Neural progenitor cell (in vitro differentiated cells): ENCODE data around the gene MUC5AC. TPM values are rescaled to one million over a fixed set of nuclear protein-coding genes. Genes with fewer than 3 reads are reported as not detected.

Source experiments
- DNase-seq: peaks from one replicate; pipeline ENCODE4 v3.0.0-alpha.2; 2016; ENCODE audit warnings: low spot score
- H2AFZ ChIP-seq: fragments of 200-600 bp; sonication (generic); replicated peaks from 2 replicates; pipeline ENCODE4 v1.6.1; 2016; ENCODE audit warnings: antibody characterized with exemption
- H3F3A ChIP-seq: fragments of 200-600 bp; sonication (generic); 2 replicates; pipeline ENCODE4 v1.6.1; 2016; ENCODE audit warnings: antibody characterized with exemption, low read depth
- H3K27ac ChIP-seq: fragments of 200-600 bp; sonication (generic); 2 replicates; pipeline ENCODE4 v1.5.1; 2016; ENCODE audit warnings: mild to moderate bottlenecking
- H3K27me3 ChIP-seq: fragments of 200-600 bp; sonication (generic); 2 replicates; pipeline ENCODE4 v1.6.1; 2016; ENCODE audit warnings: mild to moderate bottlenecking, moderate library complexity
- H3K36me3 ChIP-seq: fragments of 200-600 bp; sonication (generic); 2 replicates; pipeline ENCODE4 v1.5.1; 2016
- H3K4me1 ChIP-seq: fragments of 200-600 bp; sonication (generic); 2 replicates; pipeline ENCODE4 v1.6.1; 2016; ENCODE audit warnings: mixed run types
- H3K4me2 ChIP-seq: fragments of 200-600 bp; sonication (generic); 2 replicates; pipeline ENCODE4 v1.6.1; 2016
- H3K4me3 ChIP-seq: fragments of 200-600 bp; sonication (generic); 2 replicates; pipeline ENCODE4 v1.5.1; 2016
- H3K79me2 ChIP-seq: fragments of 200-600 bp; sonication (generic); 2 replicates; pipeline ENCODE4 v1.6.1; 2016; ENCODE audit warnings: low read depth
- H3K9ac ChIP-seq: fragments of 200-600 bp; sonication (generic); 2 replicates; pipeline ENCODE4 v1.6.1; 2016
- H3K9me3 ChIP-seq: fragments of 200-600 bp; sonication (generic); 2 replicates; pipeline ENCODE4 v1.5.1; 2016; ENCODE audit warnings: low read depth
- H4K20me1 ChIP-seq: fragments of 200-600 bp; sonication (generic); 2 replicates; pipeline ENCODE4 v1.6.1; 2016; ENCODE audit warnings: low read depth
- H3K27ac Mint-ChIP-seq: 3 replicates; pipeline ENCODE4 v1.8.0; 2021; ENCODE audit warnings: mixed read lengths
- H3K27me3 Mint-ChIP-seq: 2 replicates; pipeline ENCODE4 v1.8.0; 2022; ENCODE audit warnings: low read depth, mild to moderate bottlenecking, inconsistent platforms, moderate library complexity, mixed read lengths; ENCODE audit not compliant: insufficient read depth
- H3K36me3 Mint-ChIP-seq: 3 replicates; pipeline ENCODE4 v1.8.0; 2021; ENCODE audit warnings: mixed read lengths
- H3K4me1 Mint-ChIP-seq: 3 replicates; pipeline ENCODE4 v1.8.0; 2021; ENCODE audit warnings: mixed read lengths
- H3K4me3 Mint-ChIP-seq: 3 replicates; pipeline ENCODE4 v1.8.0; 2021; ENCODE audit warnings: mild to moderate bottlenecking, moderate library complexity, mixed read lengths
- H3K9me3 Mint-ChIP-seq: 3 replicates; pipeline ENCODE4 v1.8.0; 2020; ENCODE audit warnings: mixed read lengths
- EZH2 ChIP-seq: fragments of 200-600 bp; sonication (generic); IDR thresholded peaks from 2 replicates; pipeline ENCODE4 v1.6.1; 2017; ENCODE audit warnings: antibody characterized with exemption, mild to moderate bottlenecking, moderate library complexity
- EZH2phosphoT487 ChIP-seq: fragments of 200-600 bp; sonication (generic); IDR thresholded peaks from 2 replicates; pipeline ENCODE4 v1.6.1; 2017; ENCODE audit warnings: antibody characterized with exemption
- total RNA-seq: library from RNA; depleted of rRNA; stranded (reverse); fragments of >200 nt; gene quantifications from 2 replicates; pipeline ENCODE4 v1.2.3, GENCODE V29; 2015; ENCODE audit warnings: low replicate concordance
- TF ChIP-seq, protein P1 (sequence below): fragments of 200-600 bp; sonication (generic); IDR thresholded peaks from 2 replicates; pipeline ENCODE4 v1.5.1; 2017; ENCODE audit warnings: antibody characterized with exemption, mild to moderate bottlenecking

Gene MUC5AC
- total RNA-seq, 1 donor from 2014 or later: not detected

DNA sequence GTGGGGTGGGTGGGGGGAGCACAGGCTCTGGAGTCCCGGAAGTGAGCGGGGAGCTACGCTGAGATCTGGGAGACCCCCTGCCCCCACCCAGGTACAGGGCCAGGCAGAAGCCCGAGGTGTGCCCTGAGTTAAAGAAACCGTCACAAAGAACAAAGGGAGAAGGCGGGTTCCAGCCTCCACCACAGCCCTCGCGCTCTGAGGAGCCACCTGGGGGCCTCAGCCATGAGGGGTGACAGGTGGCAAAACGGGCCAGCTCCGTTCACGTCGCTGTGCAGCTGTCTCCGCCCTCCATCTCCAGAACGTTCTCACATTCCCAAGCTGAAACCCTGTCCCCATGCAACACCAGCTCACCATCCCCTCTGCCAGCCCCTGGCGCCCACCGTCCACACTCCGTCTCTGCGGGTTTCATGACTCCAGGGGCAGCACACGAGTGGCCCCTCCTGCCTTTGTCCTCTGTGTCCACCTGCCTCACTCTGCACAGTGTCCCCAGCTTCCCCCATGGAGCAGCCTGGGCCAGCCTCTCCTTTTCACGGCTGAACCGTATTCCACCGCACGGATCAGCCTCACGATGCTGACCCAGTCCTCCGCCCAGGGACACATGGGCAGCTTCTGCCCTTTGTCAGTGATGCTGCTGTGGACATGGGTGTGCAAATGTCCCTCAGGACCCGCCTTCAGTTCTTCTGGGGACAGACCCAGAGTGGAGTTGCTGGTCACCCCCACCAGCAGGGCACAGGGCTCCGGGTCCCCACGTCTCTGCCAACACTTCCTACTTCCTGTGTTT, 63.4 kb downstream of the MUC5AC start:
- no peaks in the 10 kb centered on the region for H3K27me3 Mint-ChIP-seq
- peaks cover 2% of the 10 kb centered on the region for H3K27me3 ChIP-seq
- no peak overlapping the region for H3K4me2 ChIP-seq
- no peaks in the 10 kb centered on the region for H4K20me1 ChIP-seq
- H3K9ac ChIP-seq: no peak overlapping the region
- no peak for DNase-seq
- no peak overlapping the region for H3K27ac ChIP-seq
- no peaks in the 10 kb centered on the region for H3K36me3 Mint-ChIP-seq
- H3K4me1 ChIP-seq: peaks cover 10% of the 10 kb centered on the region
- no peaks in the 10 kb centered on the region for H3K4me1 Mint-ChIP-seq
- H3K4me3 Mint-ChIP-seq: no peak overlapping the region
- H3K9me3 Mint-ChIP-seq: peaks cover 5% of the 10 kb centered on the region
- TF ChIP-seq, protein P1, sequence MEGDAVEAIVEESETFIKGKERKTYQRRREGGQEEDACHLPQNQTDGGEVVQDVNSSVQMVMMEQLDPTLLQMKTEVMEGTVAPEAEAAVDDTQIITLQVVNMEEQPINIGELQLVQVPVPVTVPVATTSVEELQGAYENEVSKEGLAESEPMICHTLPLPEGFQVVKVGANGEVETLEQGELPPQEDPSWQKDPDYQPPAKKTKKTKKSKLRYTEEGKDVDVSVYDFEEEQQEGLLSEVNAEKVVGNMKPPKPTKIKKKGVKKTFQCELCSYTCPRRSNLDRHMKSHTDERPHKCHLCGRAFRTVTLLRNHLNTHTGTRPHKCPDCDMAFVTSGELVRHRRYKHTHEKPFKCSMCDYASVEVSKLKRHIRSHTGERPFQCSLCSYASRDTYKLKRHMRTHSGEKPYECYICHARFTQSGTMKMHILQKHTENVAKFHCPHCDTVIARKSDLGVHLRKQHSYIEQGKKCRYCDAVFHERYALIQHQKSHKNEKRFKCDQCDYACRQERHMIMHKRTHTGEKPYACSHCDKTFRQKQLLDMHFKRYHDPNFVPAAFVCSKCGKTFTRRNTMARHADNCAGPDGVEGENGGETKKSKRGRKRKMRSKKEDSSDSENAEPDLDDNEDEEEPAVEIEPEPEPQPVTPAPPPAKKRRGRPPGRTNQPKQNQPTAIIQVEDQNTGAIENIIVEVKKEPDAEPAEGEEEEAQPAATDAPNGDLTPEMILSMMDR: no peak
- TF ChIP-seq EZH2 (no peak), EZH2phosphoT487 (no peak)
- no peak overlapping the region for H2AFZ ChIP-seq
- no peaks in the 10 kb centered on the region for H3K36me3 ChIP-seq
- no peaks in the 10 kb centered on the region for H3K79me2 ChIP-seq
- H3F3A ChIP-seq: no peaks in the 10 kb centered on the region
- no peaks in the 10 kb centered on the region for H3K9me3 ChIP-seq
- peak overlapping the region; percentile 79 for H3K27ac Mint-ChIP-seq
- no peak overlapping the region for H3K4me3 ChIP-seq

DNA sequence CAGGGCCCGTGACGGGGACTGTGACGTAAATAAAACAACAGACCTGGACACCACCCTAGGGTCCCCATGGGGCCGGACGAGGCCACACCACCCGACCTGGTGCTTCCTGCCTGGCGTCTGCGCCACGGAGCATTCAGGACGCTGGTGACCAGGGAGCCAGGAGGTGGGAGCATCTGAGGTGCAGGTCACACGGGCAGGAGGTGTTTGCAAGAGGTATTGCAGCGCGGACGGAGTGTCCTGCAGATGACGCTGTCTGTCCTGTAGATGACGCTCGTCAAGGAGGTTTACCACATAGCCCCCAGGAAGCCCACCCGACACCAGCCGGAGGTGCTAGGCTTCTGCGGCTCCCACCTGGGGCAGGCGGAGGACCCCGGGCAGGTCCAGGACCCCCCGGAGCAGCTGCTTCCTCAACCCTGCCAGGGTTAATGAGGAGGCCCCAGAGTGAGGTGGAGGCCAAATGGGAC, 64.1 kb downstream of the MUC5AC start:
- H3K79me2 ChIP-seq: no peaks in the 10 kb centered on the region
- H3K36me3 ChIP-seq: no peaks in the 10 kb centered on the region
- Mint-ChIP-seq H3K4me1 (no peaks in the 10 kb centered on the region), H3K36me3 (no peaks in the 10 kb centered on the region), H3K27ac (peak overlapping the region; percentile 79), H3K27me3 (no peaks in the 10 kb centered on the region), H3K4me3 (no peak overlapping the region), H3K9me3 (no peaks in the 10 kb centered on the region)
- no peak overlapping the region for H3K4me2 ChIP-seq
- TF ChIP-seq EZH2phosphoT487 (no peak), EZH2 (no peak)
- TF ChIP-seq, protein P1: no peak
- H3K27ac ChIP-seq: no peak overlapping the region
- no peaks in the 10 kb centered on the region for H3K9me3 ChIP-seq
- no peaks in the 10 kb centered on the region for H4K20me1 ChIP-seq
- peaks cover 10% of the 10 kb centered on the region for H3K4me1 ChIP-seq
- H3K27me3 ChIP-seq: no peaks in the 10 kb centered on the region
- no peak overlapping the region for H2AFZ ChIP-seq
- no peak overlapping the region for H3K4me3 ChIP-seq
- H3F3A ChIP-seq: no peaks in the 10 kb centered on the region
- no peak overlapping the region for H3K9ac ChIP-seq
- no peak for DNase-seq

DNA sequence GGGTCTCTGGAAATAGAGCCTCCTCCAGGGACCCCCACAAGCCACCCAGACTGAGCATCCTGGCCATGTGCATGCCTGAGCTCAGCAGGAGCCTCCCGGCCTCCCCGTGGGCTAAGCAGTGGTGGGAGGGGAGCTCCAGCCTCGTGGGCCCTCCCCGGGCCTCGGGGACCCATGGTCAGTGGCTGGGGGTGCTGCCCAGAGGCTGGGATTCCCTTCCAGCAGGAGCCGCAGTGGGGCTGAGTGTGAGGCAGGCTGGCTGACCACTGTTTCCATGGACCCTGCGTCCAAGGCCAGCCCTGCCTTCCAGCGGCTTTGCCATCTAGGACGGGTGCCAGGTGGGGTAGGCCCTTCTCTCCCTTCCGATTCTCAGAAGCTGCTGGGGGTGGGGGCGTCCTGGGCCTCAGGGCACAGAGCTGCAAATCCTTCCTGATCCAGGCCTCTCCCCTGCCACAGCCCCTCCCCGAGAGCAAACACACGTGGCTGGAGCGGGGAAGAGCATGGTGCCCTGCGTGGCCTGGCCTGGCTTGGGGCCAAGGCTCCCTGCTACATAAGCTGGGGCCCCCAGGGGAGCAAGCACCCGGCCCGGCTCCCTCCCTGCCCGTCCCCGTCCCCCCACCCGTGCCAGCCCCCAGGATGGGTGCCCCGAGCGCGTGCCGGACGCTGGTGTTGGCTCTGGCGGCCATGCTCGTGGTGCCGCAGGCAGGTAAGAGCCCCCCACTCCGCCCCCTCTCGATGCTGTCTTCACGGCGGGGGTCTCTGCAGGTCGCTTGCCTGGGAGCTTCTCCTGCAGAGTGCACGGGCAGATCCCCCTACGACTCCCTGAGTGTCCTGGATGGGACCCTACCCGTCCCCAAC, 65.0 kb downstream of the MUC5AC start, which contains the start of gene MUC5B:
Gene MUC5B, plus strand, starts transcription at position 576 of the 855 bp plus-strand sequence. Its CDS starts 58 bp downstream, at position 634.
- Mint-ChIP-seq H3K4me1 (no peaks in the 10 kb centered on the region), H3K27ac (no peak within 1 kb of the TSS), H3K4me3 (no peak within 1 kb of the TSS), H3K36me3 (no peaks in the 10 kb centered on the region), H3K27me3 (no peaks in the 10 kb centered on the region), H3K9me3 (no peaks in the 10 kb centered on the region)
- DNase-seq: no peak
- H2AFZ ChIP-seq: no peak within 1 kb of the TSS
- TF ChIP-seq EZH2phosphoT487: no peak
- no peak for TF ChIP-seq EZH2
- TF ChIP-seq, protein P1: no peak
- no peak within 1 kb of the TSS for H3K4me2 ChIP-seq
- H3K79me2 ChIP-seq: no peaks in the 10 kb centered on the region
- H4K20me1 ChIP-seq: no peaks in the 10 kb centered on the region
- no peak within 1 kb of the TSS for H3K27ac ChIP-seq
- H3K27me3 ChIP-seq: no peaks in the 10 kb centered on the region
- H3K9me3 ChIP-seq: no peaks in the 10 kb centered on the region
- H3K4me1 ChIP-seq: peaks cover 10% of the 10 kb centered on the region
- H3K36me3 ChIP-seq: no peaks in the 10 kb centered on the region
- no peaks in the 10 kb centered on the region for H3F3A ChIP-seq
- no peak within 1 kb of the TSS for H3K4me3 ChIP-seq
- no peak within 1 kb of the TSS for H3K9ac ChIP-seq
